A673 (cell line): ENCODE data around the gene KCNG3.

Source experiments
- CTCF ChIP-seq: fragments of 300-800, 200-600 bp; sonication (generic); conservative IDR thresholded peaks from 2 replicates; pipeline ENCODE4 v1.5.1; 2017; ENCODE audit warnings: low read depth, mild to moderate bottlenecking, antibody characterized with exemption, low read length, moderate library complexity, mixed read lengths
- EZH2 ChIP-seq: fragments of 200-600 bp; sonication (generic); IDR thresholded peaks from 2 replicates; pipeline ENCODE4 v1.6.1; 2017; ENCODE audit warnings: borderline replicate concordance, low read depth, mild to moderate bottlenecking, mixed read lengths, antibody characterized with exemption, low read length; ENCODE audit not compliant: poor library complexity, severe bottlenecking

GRCh38 chr2:42457011-42457410, 36.8 kb downstream of the KCNG3 start:
- 0 out of 2 replicates have a peak, but pooled peaks have one; percentile 23 for TF ChIP-seq CTCF
- no peak for TF ChIP-seq EZH2
